NT2/D1 (cell line): Measurements from ENCODE around the gene LCA5.

Experiments
- SUZ12 ChIP-seq: IDR thresholded peaks from 2 replicates; pipeline ENCODE4 v1.6.1; 2011; ENCODE audit not compliant: insufficient read length, insufficient read depth; ENCODE audit errors: extremely low read depth
- YY1 ChIP-seq: IDR thresholded peaks from 2 replicates; pipeline ENCODE4 v1.6.1; 2011; ENCODE audit not compliant: insufficient read length, insufficient read depth

DNA sequence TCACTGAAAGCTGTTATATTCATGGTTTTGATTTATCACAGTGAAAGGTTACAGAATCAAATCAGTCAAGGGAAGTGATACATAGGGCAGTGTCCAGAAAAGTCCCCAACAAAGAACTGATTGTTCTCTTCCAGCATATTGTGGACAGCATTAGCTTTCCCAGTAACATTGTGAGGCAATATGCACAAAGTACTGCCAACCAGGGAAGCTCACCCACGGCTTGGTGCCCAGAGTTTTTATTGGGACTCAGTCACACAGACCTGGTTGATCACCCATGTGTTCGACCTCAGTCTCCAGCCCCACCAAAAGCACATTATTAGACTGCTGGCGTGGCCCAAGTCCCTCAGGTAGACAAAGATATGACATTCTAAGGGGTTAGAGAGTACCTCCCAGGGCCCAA is 76.0 kb downstream of the LCA5 start:
- TF ChIP-seq YY1 (no peak), SUZ12 (no peak)
